Occipital lobe (tissue), 2 donors: ENCODE data around the gene LPCAT1. TPM values are rescaled to one million over a fixed set of nuclear protein-coding genes. Genes with fewer than 3 reads are reported as not detected.
"Not testable (repeated sequence)": the region's sequence is repeated elsewhere in the genome, so short reads cannot be mapped to it uniquely, and the experiment has no call there.

Source experiments
- DNase-seq: peaks from one replicate; lab custom pipeline; 2025; lab: John Stamatoyannopoulos, UW
- total RNA-seq: library from RNA; depleted of rRNA; stranded (reverse); fragments of >200 nt; gene quantifications from one replicate; pipeline ENCODE4 v1.2.3, GENCODE V29; 2014

LPCAT1 gene
- total RNA-seq, 1 donor from 2014 or later, result 129 TPM

DNA sequence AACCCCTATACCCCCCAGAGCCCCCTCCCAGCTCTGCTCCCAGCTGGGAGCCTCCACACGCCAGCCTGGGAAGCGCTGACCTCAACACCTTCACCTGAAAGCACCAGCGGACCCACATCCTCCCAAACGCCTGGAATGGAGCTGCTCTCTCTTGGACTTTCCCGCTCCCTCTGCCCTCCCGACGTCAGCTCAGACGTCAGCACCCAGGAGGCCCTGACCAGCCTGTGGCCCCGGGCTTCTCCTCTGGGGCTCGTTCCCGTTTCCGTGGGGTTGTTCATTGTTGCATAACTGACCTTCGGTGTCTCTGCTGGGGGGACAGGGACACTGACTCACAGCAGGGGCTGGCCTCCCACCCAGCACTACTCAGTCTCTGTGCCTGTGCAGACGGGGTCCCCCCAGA lies 43.5 kb downstream of the LPCAT1 start:
- no peak for DNase-seq

DNA sequence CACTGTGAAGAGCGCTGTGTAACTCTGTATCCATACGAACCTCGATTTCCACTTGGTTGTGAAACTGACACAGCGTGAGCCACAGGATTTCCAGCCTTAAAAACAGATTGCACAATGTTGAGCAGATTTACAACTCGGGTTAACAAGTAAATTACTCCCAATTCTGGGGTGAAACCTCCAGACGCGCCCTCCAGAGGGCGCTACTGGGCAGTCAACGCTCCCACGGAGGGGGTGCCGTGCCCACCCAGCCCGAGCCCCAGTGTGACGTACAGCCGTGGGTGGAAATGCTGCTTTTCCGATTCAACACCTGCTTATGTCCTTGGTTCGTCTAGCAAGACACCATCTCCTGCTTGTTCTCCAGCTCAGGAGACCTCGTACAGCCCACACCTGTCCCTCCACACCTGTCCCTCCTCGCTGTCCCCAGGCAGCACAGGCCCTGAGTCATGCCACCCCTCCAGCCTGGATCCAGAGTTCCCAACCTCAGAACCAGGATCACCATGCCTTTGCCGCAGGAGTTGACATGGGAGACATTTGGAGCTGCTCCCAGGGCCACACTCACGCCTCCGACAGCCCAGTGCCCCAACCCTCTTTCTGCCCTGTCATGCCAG lies 44.1 kb downstream of the LPCAT1 start:
- DNase-seq, result no peak

DNA sequence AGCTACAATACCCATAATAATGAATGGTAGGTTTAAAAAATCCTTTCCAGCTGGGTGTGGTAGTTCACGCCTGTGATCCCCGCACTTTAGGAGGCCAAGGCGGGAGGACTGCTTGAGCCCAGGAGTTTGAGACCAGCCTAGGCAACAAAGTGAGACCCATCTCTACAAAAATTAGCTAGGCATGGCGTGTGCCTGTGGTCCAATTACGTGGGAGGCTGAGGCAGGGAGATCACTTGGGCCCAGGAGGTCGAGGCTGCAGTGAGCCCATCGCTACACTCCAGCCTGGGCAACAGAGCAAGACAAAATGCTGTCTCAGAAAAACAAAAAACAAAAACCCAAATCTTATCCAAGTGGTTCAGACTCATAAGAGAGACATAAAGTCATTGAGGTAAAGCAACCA lies 44.7 kb downstream of the LPCAT1 start:
- no peak for DNase-seq

DNA sequence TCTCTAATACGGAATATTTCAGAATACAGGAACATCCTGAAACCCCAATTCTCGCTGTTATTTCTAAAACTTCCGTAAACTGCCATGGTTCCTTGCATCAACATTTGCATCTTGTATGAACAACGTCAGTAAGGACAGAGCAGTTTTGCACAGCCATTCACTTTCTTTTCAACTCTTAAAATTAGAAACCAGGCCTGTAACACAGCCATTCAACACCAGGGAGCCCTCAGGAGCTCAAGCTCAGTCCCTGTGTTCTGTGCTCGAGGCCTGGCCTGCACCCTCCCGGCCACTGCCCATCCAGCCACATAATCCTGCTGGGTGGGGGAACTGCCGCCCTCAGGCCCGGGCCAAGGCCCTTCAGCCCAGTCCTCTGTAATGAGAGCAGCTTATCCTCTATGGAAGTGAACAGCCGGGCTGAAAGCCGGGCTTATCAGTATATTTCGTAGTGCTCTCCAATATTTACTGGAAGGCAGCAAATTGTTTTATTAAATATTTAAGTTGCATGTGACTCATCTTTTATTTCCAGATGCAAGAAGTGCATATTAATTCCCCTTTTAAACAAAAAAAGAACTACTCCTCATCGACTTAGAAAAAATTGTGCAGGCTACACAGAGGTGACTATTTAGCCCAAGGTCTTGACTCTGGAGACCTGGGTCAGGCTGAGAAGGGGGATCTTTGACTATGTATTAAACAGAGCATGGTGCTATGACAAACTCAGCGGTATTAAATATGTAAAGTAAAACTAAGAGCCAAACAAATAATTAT lies 45.3 kb downstream of the LPCAT1 start:
- no peak for DNase-seq

DNA sequence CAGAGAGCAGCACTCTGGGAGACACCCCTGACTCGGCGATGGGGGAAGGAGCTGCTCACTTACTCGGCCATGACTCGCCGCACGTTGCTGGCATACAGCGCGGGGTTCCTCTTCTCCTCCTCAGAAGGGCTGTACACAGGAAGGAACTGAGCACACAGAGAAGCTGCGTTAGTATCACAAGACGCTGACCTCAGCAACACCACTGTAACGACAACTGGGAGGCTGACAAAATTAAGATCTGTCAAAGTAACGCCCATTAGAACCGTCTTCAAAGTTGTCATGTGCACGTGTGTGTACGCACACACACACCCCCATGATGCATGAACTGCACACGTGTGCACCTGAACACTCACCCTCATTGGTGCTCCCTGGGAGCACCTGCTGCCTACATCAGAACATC lies 46.4 kb downstream of the LPCAT1 start:
- no peak for DNase-seq

DNA sequence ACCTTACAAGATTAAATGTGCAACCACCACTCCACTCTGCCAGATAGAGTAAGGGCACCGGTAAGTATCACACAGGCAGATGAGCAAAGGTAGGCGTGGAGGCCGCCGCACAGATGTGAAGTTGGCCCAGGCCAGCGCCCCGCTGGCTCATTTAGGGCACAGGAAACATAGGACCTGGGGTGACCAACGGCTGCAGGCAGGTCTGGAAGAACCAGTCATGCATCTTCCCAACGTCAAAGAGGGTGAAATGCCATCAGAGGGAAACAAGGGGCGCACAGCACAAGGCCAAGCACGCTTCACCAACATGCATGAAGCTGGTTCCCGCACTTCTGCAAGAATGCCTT lies 46.8 kb downstream of the LPCAT1 start:
- no peak for DNase-seq

DNA sequence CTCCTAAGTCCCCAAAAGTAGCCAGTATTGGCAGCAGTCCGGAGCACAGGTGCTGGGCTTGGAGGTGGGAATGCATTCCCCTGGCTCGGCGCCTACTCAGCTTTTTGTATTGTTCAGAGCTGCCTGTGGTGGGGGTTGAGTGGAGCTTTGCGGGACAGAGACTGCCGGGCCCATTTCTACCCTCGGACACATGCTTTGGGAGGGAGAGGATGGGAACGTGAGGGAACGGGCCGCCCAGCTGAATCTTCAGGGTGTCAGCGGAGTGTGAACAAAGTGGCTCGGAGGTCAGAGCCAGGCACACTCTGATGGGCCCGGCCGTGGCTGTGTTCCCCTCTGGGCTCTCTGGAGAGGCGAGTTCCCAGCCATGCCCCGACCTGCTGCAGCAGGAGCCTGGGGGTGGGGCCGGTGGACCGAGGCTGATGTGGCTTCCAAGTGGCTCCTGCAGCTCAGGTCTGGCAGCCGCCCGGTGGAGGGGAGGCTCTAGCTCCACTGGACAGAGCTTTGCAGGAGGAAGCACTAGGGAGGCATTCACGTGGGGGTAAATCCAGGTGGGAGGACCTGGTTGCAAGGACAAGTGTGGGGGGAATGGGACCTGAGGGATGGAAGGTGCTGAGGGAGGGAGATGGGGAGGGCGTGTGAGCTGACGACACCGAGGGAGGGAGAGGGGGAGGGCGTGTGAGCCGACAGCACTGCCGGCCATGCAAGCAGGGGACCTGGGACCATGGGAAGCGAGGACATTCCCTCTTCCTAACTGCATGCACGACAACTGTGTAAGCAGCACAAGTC lies 47.4 kb downstream of the LPCAT1 start:
- no peak for DNase-seq

DNA sequence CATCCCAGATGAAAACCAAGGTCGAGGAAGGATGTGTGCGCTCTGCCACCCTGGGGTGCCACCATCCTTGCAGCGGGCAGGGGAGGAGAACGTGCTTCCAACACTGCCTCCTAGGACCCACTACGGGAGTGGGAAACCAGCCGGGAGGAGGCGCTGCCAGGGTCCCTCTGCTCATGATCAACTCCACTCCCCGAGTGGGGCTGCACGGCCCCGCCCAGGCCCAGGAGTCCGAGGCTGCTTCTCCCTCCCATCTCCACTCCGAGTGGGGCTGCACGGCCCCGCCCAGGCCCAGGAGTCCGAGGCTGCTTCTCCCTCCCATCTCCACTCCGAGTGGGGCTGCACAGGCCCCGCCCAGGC lies 48.2 kb downstream of the LPCAT1 start:
- not testable (repeated sequence) for DNase-seq

DNA sequence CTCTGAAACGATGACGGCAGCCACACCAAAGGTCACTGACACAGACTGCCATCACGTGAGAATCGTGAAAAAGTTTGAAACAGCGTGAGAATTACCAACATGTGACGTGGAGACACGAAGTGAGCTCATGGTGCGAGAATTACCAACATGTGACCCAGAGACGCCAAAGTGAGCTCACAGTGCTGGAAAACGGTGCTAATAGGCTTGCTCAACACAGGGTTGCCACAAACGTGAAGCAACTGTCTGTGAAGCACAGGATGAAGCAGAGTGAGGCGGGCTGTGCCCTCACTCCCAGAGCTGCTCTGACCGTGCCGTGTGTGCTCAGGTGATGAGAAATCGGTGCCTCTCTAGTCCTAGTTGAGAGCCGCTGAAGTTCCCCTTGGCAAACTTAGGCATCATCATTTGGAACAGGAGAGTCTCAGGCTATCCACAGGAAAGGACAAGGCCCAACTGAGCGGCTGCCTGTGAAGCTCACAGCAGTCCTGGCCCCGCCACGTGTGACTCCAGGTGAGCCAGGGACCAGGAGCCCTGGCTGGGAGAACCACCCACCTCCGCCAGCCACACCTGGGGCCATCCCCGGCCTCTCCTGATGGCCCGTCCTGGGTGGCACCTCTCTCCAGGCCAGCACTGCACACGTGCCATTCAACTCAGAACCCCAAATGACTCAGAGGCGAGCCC lies 48.8 kb downstream of the LPCAT1 start:
- no peak for DNase-seq

DNA sequence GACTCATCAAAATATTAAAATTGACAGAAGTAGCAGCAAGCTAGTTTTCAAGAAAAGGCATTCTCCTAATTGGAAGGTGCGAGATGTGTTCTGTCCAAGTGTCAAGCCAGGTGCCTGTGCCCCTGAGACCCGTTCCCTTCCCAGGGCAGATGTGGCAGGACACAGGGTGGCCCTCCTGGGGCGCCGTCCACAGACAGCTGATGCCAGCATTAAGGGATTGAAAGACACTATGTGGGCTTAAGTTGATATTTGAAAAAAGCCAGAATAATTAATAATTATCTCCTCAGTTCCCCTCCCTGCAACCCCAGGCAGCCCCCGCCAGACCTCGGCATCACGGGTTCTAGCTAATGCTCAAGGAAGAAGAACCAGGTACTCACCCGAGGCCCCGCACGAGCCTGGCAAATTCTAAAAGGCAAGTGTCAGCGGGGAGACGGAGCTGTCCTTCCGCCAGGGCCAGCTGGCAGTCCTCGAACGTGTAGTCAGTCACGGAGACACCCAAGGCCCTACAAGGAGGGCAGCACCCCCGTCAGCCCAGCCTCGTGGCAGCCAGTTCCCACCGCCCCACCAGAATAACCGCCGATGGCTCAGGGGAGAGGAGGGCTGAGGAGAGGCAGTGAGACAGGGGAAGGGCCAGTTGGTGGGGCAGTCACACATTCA lies 49.4 kb downstream of the LPCAT1 start:
- DNase-seq, result no peak

DNA sequence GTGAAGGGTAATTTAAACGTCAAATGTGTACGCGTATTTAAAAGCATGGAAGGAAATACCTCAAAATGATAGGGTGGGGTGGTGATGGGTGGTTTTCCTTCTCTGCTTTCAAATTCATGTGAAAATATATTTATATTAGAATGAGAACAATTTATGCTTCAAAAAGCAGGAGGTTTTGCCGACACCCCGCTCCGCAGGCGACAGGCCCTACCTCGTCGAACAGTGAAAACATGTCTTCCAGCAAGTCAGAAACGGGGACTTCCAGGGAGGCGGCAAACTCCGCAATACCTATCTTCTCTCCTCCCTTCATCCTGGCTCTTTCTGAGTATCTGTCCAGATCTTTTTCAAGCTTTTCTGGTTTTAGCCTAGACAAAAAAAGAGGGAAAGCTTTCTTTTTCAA lies 50.0 kb downstream of the LPCAT1 start:
- DNase-seq, result no peak

DNA sequence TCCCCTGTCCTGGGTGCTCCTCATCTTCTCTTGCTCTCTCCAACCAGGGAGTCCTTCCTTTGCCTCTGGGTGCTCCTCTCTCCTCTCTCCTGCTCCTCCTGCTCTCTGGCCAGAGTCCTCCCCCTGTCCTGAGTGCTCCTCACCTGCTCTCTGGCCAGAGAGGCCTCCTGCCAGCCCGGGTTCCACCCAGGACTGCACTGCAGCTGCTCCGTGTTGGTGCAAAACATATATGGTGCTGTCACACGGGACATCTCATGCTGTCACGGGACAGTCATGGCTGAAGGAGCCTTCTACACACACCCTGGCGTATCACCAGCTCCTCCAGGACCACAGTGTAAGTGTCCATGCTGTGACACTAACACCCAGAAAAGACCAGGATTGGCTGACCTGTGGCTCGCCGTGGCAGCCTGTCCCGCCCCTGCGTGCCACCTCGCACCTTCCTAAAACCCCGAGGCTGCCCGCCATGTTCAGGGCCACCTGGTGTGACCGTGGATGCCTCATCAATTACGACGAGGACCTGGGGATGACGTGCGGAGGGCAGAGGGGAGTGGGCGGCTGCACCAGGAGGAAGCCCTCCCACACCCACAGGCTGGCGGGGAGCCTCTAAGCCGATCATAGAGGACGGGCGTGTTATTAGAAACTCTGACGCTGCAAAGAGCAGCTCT lies 50.7 kb downstream of the LPCAT1 start:
- DNase-seq, result no peak

DNA sequence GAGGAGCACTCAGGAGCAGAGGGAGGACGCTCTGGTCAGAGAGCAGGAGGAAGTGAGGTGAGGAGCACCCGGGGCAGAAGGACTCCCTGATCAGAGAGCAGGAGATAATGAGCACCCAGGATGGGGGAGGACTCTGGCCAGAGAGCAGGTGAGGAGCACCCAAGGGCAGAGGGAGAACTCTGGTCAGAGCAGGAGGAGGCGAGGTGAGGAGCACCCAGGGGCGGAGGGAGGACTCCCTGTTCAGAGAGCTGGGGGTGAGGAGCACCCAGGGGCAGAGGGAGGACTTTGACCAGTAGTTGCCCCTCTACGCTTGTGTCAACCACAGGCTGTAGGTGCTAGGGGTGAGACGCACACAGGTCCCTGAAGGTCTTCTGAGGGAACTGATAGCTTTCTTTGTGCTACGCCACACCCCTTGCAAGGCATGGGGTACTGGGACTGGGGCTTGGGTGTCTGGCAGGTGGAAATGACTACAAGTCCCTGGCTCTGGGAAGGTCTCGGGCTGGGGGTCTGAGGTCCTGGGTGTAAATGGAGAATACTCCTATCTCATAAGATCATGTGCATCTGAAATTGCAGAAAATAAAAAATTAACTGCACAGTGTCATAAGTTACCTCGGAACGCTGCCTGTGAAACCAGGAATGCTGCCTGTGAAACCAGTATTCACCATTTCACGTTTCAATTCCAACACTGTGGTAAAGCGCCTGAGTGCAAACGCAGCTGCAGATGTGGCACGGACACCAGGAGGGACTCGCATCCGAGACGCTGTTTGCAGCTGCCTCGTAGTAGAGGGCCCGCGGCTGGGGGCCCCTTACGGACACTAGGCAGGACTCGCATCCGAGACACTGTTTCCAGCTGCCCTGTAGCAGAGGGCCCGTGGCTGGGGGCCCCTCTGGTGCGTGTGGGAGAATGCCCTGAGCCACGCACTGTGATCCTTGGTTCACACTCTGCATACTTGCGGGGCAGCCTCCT lies 51.5 kb downstream of the LPCAT1 start:
- no peak for DNase-seq

DNA sequence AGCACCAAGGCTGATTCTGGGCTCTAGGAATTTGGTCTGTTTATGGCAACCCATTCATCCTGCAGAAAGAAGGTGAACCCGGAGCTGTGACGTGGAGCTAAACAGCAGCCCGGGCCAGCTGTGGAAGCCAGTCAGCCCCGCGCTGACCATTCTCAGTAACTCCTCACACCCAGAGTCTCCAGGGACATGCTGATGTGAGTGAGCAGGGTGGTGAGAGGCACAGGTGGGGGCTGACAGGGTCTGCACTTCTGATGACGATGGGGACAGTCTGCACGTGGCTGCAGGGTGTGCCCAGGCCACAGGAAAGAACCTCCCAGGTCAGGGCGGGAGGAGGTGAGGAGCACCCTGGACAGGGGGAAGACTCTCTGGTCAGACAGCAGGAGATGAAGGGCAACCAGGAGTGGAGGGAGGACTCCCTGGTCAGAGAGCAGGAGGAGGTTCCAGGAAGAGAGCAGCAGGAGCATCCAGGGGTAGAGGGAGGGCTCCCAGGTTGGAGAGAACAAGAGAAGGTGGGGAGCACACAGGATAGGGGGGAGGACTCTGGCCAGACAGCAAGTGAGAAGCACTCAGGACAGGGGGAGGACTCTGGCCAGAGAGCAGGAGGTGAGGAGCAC lies 52.4 kb downstream of the LPCAT1 start:
- no peak for DNase-seq

DNA sequence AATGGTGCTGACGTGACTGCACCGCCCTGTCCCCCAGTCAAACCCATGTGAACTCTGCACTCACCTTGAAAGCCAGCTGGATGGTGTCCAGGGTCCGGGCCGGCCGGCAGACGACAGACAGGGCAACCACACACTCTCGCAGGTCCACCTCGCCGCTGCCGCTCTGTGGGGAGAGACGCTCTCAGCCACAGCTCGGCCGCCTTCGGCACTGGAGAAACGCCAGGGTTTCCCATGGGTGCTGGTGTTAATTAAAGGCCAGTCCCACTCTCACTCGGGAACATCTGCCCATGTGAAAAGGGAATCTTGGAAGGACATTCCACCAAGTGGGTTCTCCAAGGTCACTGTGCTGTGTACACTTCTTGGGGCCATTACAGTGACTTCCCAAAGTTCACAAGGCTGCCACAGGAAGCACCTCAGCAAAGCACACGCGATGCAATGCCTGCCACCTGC lies 53.0 kb downstream of the LPCAT1 start:
- DNase-seq, result no peak

DNA sequence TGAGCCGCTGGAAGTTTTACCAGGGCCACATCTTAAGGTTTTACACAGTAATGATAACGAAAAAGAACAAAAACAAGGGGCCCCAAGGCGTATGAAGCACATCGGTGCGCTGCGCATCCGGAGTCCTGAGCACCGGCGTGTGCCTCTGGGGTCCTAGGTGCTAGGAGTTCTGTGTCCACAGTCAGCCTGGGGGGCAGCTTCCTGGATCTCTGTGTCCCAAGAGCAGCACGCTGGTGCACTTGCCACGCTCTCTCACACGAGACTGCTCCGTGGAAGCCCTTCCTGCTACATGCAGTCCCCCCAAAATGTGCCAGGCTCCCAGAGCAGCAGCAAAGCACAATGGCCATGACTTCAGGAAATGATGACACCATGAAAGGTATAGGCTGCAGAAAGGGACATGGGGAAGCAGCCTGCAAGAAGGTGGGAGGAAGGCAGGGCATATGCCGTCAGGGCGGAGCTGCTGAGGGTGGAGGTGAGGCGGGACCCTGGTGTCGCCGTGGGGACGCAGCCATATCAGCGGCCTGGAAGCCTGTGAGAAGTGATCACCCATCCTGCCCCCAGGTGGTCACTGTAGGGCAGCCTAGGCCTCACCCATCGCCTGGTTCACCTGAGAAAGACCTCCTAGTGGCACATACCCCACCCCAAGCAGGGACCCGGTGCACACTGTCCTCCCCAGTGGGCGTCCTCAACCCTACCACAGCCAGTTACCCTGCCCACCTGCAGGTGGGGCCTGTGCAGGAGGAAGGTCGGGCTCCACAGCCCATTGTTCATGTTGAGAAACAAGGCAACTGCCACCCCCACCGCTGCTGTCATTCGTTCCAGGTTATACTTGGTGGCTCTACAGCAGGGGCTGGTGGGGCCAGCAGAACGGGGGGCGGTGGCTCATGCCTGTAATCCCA lies 54.9 kb downstream of the LPCAT1 start:
- DNase-seq, result no peak

DNA sequence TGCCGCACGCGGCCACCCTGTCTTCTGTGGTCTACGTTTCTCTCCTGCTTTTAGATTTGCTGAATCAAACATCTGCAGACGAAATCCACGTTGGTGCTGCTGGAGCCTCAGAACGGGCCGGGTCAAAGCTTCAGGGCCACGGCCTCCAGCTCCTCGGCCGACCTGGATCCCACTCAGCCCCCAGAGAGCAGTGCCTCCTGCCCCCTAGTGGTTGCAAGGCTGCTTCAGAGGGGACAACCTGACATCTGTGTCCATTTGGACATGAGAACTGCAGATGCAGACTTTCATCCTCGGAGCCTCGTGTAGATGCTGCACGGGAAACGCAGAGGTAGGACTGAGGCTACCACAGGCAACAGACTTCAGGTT lies 55.5 kb downstream of the LPCAT1 start:
- no peak for DNase-seq
